ENCODE results near the gene PROK2. TPM values are rescaled to one million over a fixed set of nuclear protein-coding genes. Genes with fewer than 3 reads are reported as not detected.

PROK2 gene
- total RNA-seq, 1 experiment from 2014 or later: 1.4 TPM

DNA sequence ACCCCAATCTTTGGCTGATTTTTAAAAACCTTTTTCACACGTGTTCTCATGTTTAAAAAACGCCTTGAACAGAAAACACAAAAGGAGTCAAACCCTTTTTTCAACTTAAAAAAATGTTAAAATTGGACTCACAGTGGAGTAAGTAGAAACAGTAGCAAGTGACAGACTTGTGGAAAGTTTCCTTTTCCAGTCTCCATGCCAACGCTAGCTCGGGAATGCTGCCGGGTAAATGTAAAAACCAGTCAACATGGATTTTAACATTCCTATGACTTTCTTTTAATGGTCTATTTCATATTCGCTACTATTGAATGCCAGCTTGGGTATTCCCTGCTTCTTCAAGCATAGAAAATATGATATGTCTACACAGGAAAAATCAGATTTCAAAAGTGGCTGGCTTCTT lies 1.6 kb upstream of the PROK2 start:
- no peaks in the 10 kb centered on the region for H3K36me3 Mint-ChIP-seq (ENCODE audit: insufficient read depth in 1 of 3, low read depth in 3 of 3)
- no peaks in the 10 kb centered on the region for H3K23me2 ChIP-seq (ENCODE audit: insufficient read length, low read depth, low read length, poor library complexity, severe bottlenecking)
- TF ChIP-seq CTCF (conservative IDR thresholded peaks at IDR 0.05): no peak
- no peaks in the 10 kb centered on the region for H3K79me1 ChIP-seq (ENCODE audit: insufficient read depth, low read depth, low read length, poor library complexity, severe bottlenecking)
- H3K9me3 ChIP-seq (ENCODE audit: control insufficient read depth, low read depth, low read length): no peaks in the 10 kb centered on the region
- H2AK5ac ChIP-seq (ENCODE audit: insufficient read length, low read length): no peak overlapping the region
- no peaks in the 10 kb centered on the region; a peak in 1 of 5 replicates for H3K9me3 Mint-ChIP-seq
- peaks cover 22 to 30% of the 10 kb centered on the region in 2 experiments for H3K4me1 Mint-ChIP-seq
- no peak overlapping the region for H3K4ac ChIP-seq (ENCODE audit: low read depth, low read length)
- peaks cover 61% of the 10 kb centered on the region for H3K27me3 Mint-ChIP-seq (ENCODE audit: low read depth)
- no peak overlapping the region for H3K23ac ChIP-seq (ENCODE audit: insufficient read length, low read depth, low read length)
- no peaks in the 10 kb centered on the region for H3K79me2 ChIP-seq (ENCODE audit: insufficient read depth, low read length)
- H4K20me1 ChIP-seq (ENCODE audit: control insufficient read depth, insufficient read depth, insufficient read length): no peaks in the 10 kb centered on the region
- no peak overlapping the region for H3K56ac ChIP-seq (ENCODE audit: insufficient read length, low read depth, low read length)
- H3K27me3 ChIP-seq (ENCODE audit: insufficient read depth, low read length): peaks cover 23% of the 10 kb centered on the region
- WGBS (ENCODE audit: extremely low coverage, insufficient read length, low lambda C conversion rate): no CpG with 5 or more reads among the region's 6 CpGs
- no peak overlapping the region for H2AFZ ChIP-seq (ENCODE audit: low read length)
- H3T11ph ChIP-seq (ENCODE audit: low read length): no peak overlapping the region
- no peak for DNase-seq
- H3K14ac ChIP-seq (ENCODE audit: insufficient read depth, low read length): no peak overlapping the region
- H3K27ac ChIP-seq (ENCODE audit: insufficient read length, low read depth, low read length): no peak overlapping the region
- H3K27ac Mint-ChIP-seq: no peak overlapping the region
- no peak overlapping the region for H2BK120ac ChIP-seq (ENCODE audit: low read depth, low read length, poor library complexity, severe bottlenecking)
- no peak overlapping the region for H3K4me3 Mint-ChIP-seq
- H2BK5ac ChIP-seq (ENCODE audit: insufficient read length, low read length): no peak overlapping the region
- H4K91ac ChIP-seq (ENCODE audit: insufficient read length, low read depth, low read length): no peak overlapping the region
- no peak overlapping the region for H2BK20ac ChIP-seq (ENCODE audit: low read depth, low read length, poor library complexity, severe bottlenecking)
- no peak overlapping the region for H4K8ac ChIP-seq (replicated peaks; ENCODE audit: insufficient read length, low read depth, low read length)
- no peak overlapping the region for H2BK12ac ChIP-seq (ENCODE audit: insufficient read length, low read depth, low read length)
- no peaks in the 10 kb centered on the region; the same call in 1 of the 2 replicates for H3K4me1 ChIP-seq (ENCODE audit: insufficient read depth, low read length)
- no peak overlapping the region for H3K9ac ChIP-seq (ENCODE audit: extremely low read depth, insufficient read length, low read length)
- H4K5ac ChIP-seq (ENCODE audit: insufficient read length, low read depth, low read length): no peak overlapping the region
- H3K18ac ChIP-seq (ENCODE audit: insufficient read length, low read depth, low read length): no peak overlapping the region
- H2BK15ac ChIP-seq (ENCODE audit: low read depth, low read length): no peak overlapping the region
- H3K4me2 ChIP-seq (ENCODE audit: insufficient read depth, insufficient read length, low read length): no peak overlapping the region

Measured in H9 (cell line).